Measurements from ENCODE around the gene RGS3.

- TF ChIP-seq CTCF (IDR thresholded peaks at IDR 0.05): no peak
- no peak for TF ChIP-seq POLR2A (IDR thresholded peaks at IDR 0.05)
Measured at GRCh38 chr9:113644321-113644720, 180.8 kb downstream of the RGS3 start.
